SH-SY5Y (cell line): ENCODE data around the gene DPEP2.

ENCODE experiments used
- GATA2 ChIP-seq: IDR thresholded peaks from 2 replicates; pipeline ENCODE4 v1.6.1; 2011; ENCODE audit warnings: mild to moderate bottlenecking, low read depth, low read length
- GATA3 ChIP-seq: IDR thresholded peaks from 2 replicates; pipeline ENCODE4 v1.6.1; 2011; ENCODE audit warnings: low read depth, mild to moderate bottlenecking, low read length, moderate library complexity

DNA sequence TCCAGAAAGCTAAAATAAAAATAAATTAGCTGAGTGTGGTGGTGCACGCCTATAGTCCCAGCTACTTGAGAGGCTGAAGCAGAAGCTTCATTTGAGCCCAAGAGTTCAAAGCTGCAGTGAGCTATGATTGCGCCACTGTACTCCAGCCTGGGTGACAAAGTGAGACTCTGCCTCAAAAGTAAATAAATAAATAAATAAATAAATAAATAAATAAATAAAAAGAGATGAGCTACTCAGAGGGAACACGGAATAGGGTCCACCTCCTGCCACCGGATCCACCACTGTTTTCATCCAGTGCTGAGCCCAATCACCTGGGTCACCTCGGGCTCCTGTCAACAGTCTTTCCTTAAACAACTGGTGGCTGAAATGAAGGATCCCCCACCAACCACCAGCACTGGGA, 12.3 kb downstream of the DPEP2 start:
- TF ChIP-seq GATA2 (no peak), GATA3 (no peak)
